HG03064 (cell line): ENCODE measurements around the gene KLHDC7B.
A peak's percentile ranks its signal among the peaks of the same experiment; 100 is the strongest.

ENCODE experiments used
- ATAC-seq: cut with Tn5 transposase; IDR thresholded peaks from one replicate; pipeline ENCODE4 v1.9.1; 2021; ENCODE audit warnings: low read depth; ENCODE audit not compliant: unreplicated experiment

Gene KLHDC7B

GRCh38 chr22:50546326-50547262 lies 895 bp downstream of the KLHDC7B start:
- ATAC-seq, result no peak

- no peak for ATAC-seq
These were observed 1.7 kb downstream of the KLHDC7B start for GRCh38 chr22:50547263-50547985.

- no peak for ATAC-seq
These were observed 2.6 kb downstream of the KLHDC7B start for GRCh38 chr22:50548040-50548920.

- ATAC-seq, result no peak
These were observed 3.5 kb downstream of the KLHDC7B start for GRCh38 chr22:50548921-50549790.

GRCh38 chr22:50550395-50550794 lies 4.7 kb downstream of the KLHDC7B start:
- no peak for ATAC-seq

GRCh38 chr22:50551160-50551752 lies 5.6 kb downstream of the KLHDC7B start:
- ATAC-seq, result no peak

GRCh38 chr22:50553310-50553709 lies 7.6 kb downstream of the KLHDC7B start:
- ATAC-seq, result no peak

GRCh38 chr22:50556703-50557102 lies 11.0 kb downstream of the KLHDC7B start:
- ATAC-seq, result no peak

- ATAC-seq, result no peak
These were observed 14.3 kb downstream of the KLHDC7B start for GRCh38 chr22:50560034-50560433.

- no peak for ATAC-seq
These were observed 16.0 kb downstream of the KLHDC7B start for GRCh38 chr22:50561401-50562358.

GRCh38 chr22:50562523-50563412 lies 17.1 kb downstream of the KLHDC7B start, which contains the start of gene SYCE3:
Gene SYCE3 (minus strand): TSS chr22:50562919. CDS start chr22:50556405, 6,514 bp downstream.
- ATAC-seq, result peak; percentile 89

GRCh38 chr22:50563413-50564160 lies 17.9 kb downstream of the KLHDC7B start:
- peak; percentile 17 for ATAC-seq

- ATAC-seq, result no peak
These were observed 18.6 kb downstream of the KLHDC7B start for GRCh38 chr22:50564289-50564688.

- no peak for ATAC-seq
These were observed 22.1 kb downstream of the KLHDC7B start for GRCh38 chr22:50567721-50568252.

- no peak for ATAC-seq
These were observed 22.9 kb downstream of the KLHDC7B start for GRCh38 chr22:50568626-50569025.

- no peak for ATAC-seq
These were observed 23.4 kb downstream of the KLHDC7B start for GRCh38 chr22:50569041-50569459.
